ENCODE data around the gene ZMIZ1. TPM values are rescaled to one million over a fixed set of nuclear protein-coding genes. Genes with fewer than 3 reads are reported as not detected.

Gene ZMIZ1
- total and polyA plus RNA-seq, 4 donors = 3.9 to 19.1 (median 9.8) TPM

GRCh38 chr10:79202188-79203013 lies 133.6 kb downstream of the ZMIZ1 start:
- TF ChIP-seq EGR1 (IDR thresholded peaks at IDR 0.05; ENCODE audit: low read depth in 2 of 2) = no peak
- peak in 1 of 2 donors; percentile 58 for TF ChIP-seq RAD21 (IDR thresholded peaks at IDR 0.05)
- TF ChIP-seq CTCF (IDR thresholded peaks at IDR 0.05; ENCODE audit: low read depth, low read length, missing input control) = peak; percentile 20
- Histone ChIP-seq H3K4me1 (ENCODE audit: control insufficient read depth in 4 of 4, insufficient read depth in 4 of 4, low read length in 3 of 4) (no peaks in the 10 kb centered on the region), H3K9me3 (ENCODE audit: control insufficient read depth in 4 of 4, low read length in 3 of 4) (no peaks in the 10 kb centered on the region), H3K36me3 (ENCODE audit: control insufficient read depth in 4 of 4, insufficient read depth in 3 of 4, low read depth in 1 of 4, low read length in 3 of 4) (peaks cover 9 to 37% (median 10%) of the 10 kb centered on the region in 4 donors), H3K27ac (ENCODE audit: low read depth in 1 of 2, low read length in 2 of 2) (no peak overlapping the region), H3K9ac (ENCODE audit: low read depth in 1 of 2, low read length in 2 of 2) (no peak overlapping the region), H3K27me3 (ENCODE audit: control insufficient read depth in 4 of 4, insufficient read depth in 4 of 4, low read length in 3 of 4) (no peaks in the 10 kb centered on the region), H3K4me3 (ENCODE audit: low read depth in 1 of 3, low read length in 3 of 3) (no peak overlapping the region)
- 74% methylated on average over 9 of the region's 9 CpGs for WGBS
- peak; percentile 49 for DNase-seq (ENCODE audit: low spot score)

GRCh38 chr10:79203014-79203644 lies 134.4 kb downstream of the ZMIZ1 start:
- WGBS = 83% methylated on average over 13 of the region's 13 CpGs
- Histone ChIP-seq H3K9me3 (ENCODE audit: control insufficient read depth in 4 of 4, low read length in 3 of 4) (no peaks in the 10 kb centered on the region), H3K36me3 (ENCODE audit: control insufficient read depth in 4 of 4, insufficient read depth in 3 of 4, low read depth in 1 of 4, low read length in 3 of 4) (peaks cover 9 to 40% (median 10%) of the 10 kb centered on the region in 4 donors), H3K4me1 (ENCODE audit: control insufficient read depth in 4 of 4, insufficient read depth in 4 of 4, low read length in 3 of 4) (no peaks in the 10 kb centered on the region), H3K9ac (ENCODE audit: low read depth in 1 of 2, low read length in 2 of 2) (no peak overlapping the region), H3K27me3 (ENCODE audit: control insufficient read depth in 4 of 4, insufficient read depth in 4 of 4, low read length in 3 of 4) (no peaks in the 10 kb centered on the region), H3K4me3 (ENCODE audit: low read depth in 1 of 3, low read length in 3 of 3) (no peak overlapping the region), H3K27ac (ENCODE audit: low read depth in 1 of 2, low read length in 2 of 2) (no peak overlapping the region)
- no peak for DNase-seq (ENCODE audit: low spot score)
- TF ChIP-seq JUND (IDR thresholded peaks at IDR 0.05) (no peak), ATF3 (IDR thresholded peaks at IDR 0.05) (no peak), RAD21 (IDR thresholded peaks at IDR 0.05) (no peak), GABPA (IDR thresholded peaks at IDR 0.05 in 1 of 2, conservative IDR thresholded peaks at IDR 0.05 in 1 of 2) (no peak), FOXA2 (IDR thresholded peaks at IDR 0.05) (no peak), REST (IDR thresholded peaks at IDR 0.05) (no peak), ZBTB33 (IDR thresholded peaks at IDR 0.05) (no peak), CTCF (IDR thresholded peaks at IDR 0.05; ENCODE audit: low read depth, low read length, missing input control) (no peak), TAF1 (conservative IDR thresholded peaks at IDR 0.05) (no peak), EGR1 (IDR thresholded peaks at IDR 0.05; ENCODE audit: low read depth in 2 of 2) (no peak), NR2F2 (IDR thresholded peaks at IDR 0.05) (no peak), HNF4G (IDR thresholded peaks at IDR 0.05) (no peak), FOXA1 (IDR thresholded peaks at IDR 0.05) (no peak), SP1 (IDR thresholded peaks at IDR 0.05) (no peak), HNF4A (conservative IDR thresholded peaks at IDR 0.05) (no peak), MAX (IDR thresholded peaks at IDR 0.05) (no peak)
